ENCODE results near the gene TMEM178B.

The TMEM178B gene

GRCh38 chr7:141378405-141378804, 304.5 kb downstream of the TMEM178B start:
- no peak for TF ChIP-seq POLR2AphosphoS5 (IDR thresholded peaks at IDR 0.05; ENCODE audit: low read depth, low read length)
- TF ChIP-seq TAF1 (IDR thresholded peaks at IDR 0.05; ENCODE audit: borderline replicate concordance, insufficient read depth, low read length) = no peak
- TF ChIP-seq SIN3A (IDR thresholded peaks at IDR 0.05; ENCODE audit: borderline replicate concordance, insufficient read depth, low read length) = no peak
- no peak for TF ChIP-seq FOXP2 (optimal IDR thresholded peaks at IDR 0.05; ENCODE audit: borderline replicate concordance, extremely low read depth, extremely low read length, insufficient read depth)
- TF ChIP-seq REST (IDR thresholded peaks at IDR 0.05; ENCODE audit: insufficient read depth in 1 of 2, low read depth in 2 of 2, low read length in 2 of 2) = no peak

GRCh38 chr7:141381794-141382427, 308.0 kb downstream of the TMEM178B start:
- TF ChIP-seq REST (IDR thresholded peaks at IDR 0.05; ENCODE audit: insufficient read depth in 1 of 2, low read depth in 2 of 2, low read length in 2 of 2) (no peak), FOXP2 (optimal IDR thresholded peaks at IDR 0.05; ENCODE audit: borderline replicate concordance, extremely low read depth, extremely low read length, insufficient read depth) (no peak), SIN3A (IDR thresholded peaks at IDR 0.05; ENCODE audit: borderline replicate concordance, insufficient read depth, low read length) (no peak), POLR2AphosphoS5 (IDR thresholded peaks at IDR 0.05; ENCODE audit: low read depth, low read length) (no peak), TAF1 (IDR thresholded peaks at IDR 0.05; ENCODE audit: borderline replicate concordance, insufficient read depth, low read length) (no peak)

GRCh38 chr7:141386881-141387280, 313.0 kb downstream of the TMEM178B start:
- TF ChIP-seq SIN3A (IDR thresholded peaks at IDR 0.05; ENCODE audit: borderline replicate concordance, insufficient read depth, low read length) (no peak), TAF1 (IDR thresholded peaks at IDR 0.05; ENCODE audit: borderline replicate concordance, insufficient read depth, low read length) (no peak), POLR2AphosphoS5 (IDR thresholded peaks at IDR 0.05; ENCODE audit: low read depth, low read length) (no peak), FOXP2 (optimal IDR thresholded peaks at IDR 0.05; ENCODE audit: borderline replicate concordance, extremely low read depth, extremely low read length, insufficient read depth) (no peak)

GRCh38 chr7:141387521-141388217, 313.8 kb downstream of the TMEM178B start:
- no peak for TF ChIP-seq FOXP2 (optimal IDR thresholded peaks at IDR 0.05; ENCODE audit: borderline replicate concordance, extremely low read depth, extremely low read length, insufficient read depth)
- no peak for TF ChIP-seq SIN3A (IDR thresholded peaks at IDR 0.05; ENCODE audit: borderline replicate concordance, insufficient read depth, low read length)
- TF ChIP-seq POLR2AphosphoS5 (IDR thresholded peaks at IDR 0.05; ENCODE audit: low read depth, low read length) = no peak

GRCh38 chr7:141389140-141389796, 315.4 kb downstream of the TMEM178B start:
- no peak for TF ChIP-seq TAF1 (IDR thresholded peaks at IDR 0.05; ENCODE audit: borderline replicate concordance, insufficient read depth, low read length)
- TF ChIP-seq POLR2AphosphoS5 (IDR thresholded peaks at IDR 0.05; ENCODE audit: low read depth, low read length) = no peak
- TF ChIP-seq REST (IDR thresholded peaks at IDR 0.05; ENCODE audit: insufficient read depth in 1 of 2, low read depth in 2 of 2, low read length in 2 of 2) = no peak
- TF ChIP-seq SIN3A (IDR thresholded peaks at IDR 0.05; ENCODE audit: borderline replicate concordance, insufficient read depth, low read length) = no peak
- TF ChIP-seq FOXP2 (optimal IDR thresholded peaks at IDR 0.05; ENCODE audit: borderline replicate concordance, extremely low read depth, extremely low read length, insufficient read depth) = no peak

Data from PFSK-1 (cell line).